ENCODE measurements around the gene TNFSF13. TPM values are rescaled to one million over a fixed set of nuclear protein-coding genes. Genes with fewer than 3 reads are reported as not detected.

Gene TNFSF13
- total RNA-seq, 1 experiment from 2014 or later: not detected

- no peak for DNase-seq (ENCODE audit: low spot score)
Observed at GRCh38 chr17:7574176-7574953, 15.8 kb downstream of the TNFSF13 start.

- no peak for DNase-seq (ENCODE audit: low spot score)
Observed at GRCh38 chr17:7575481-7575883, 16.9 kb downstream of the TNFSF13 start.

- DNase-seq (ENCODE audit: low spot score): no peak
Observed at GRCh38 chr17:7575959-7576358, 17.4 kb downstream of the TNFSF13 start.

GRCh38 chr17:7576432-7576937, 17.9 kb downstream of the TNFSF13 start:
- no peak for DNase-seq (ENCODE audit: low spot score)

- DNase-seq (ENCODE audit: low spot score): no peak
Observed at GRCh38 chr17:7577327-7578199, 19.0 kb downstream of the TNFSF13 start.

GRCh38 chr17:7579001-7579833, 20.7 kb downstream of the TNFSF13 start, which contains the start of gene CD68:
TSS of gene CD68 (plus strand) at chr17:7579638. CDS start at chr17:7579678, 40 bp downstream.
- DNase-seq (ENCODE audit: low spot score): peak; percentile 84

- DNase-seq (ENCODE audit: low spot score): no peak
Observed at GRCh38 chr17:7579834-7580603, 21.5 kb downstream of the TNFSF13 start.

- DNase-seq (ENCODE audit: low spot score): no peak
Observed at GRCh38 chr17:7580604-7581575, 22.3 kb downstream of the TNFSF13 start.

GRCh38 chr17:7582396-7583252, 24.1 kb downstream of the TNFSF13 start:
- no peak for DNase-seq (ENCODE audit: low spot score)

GRCh38 chr17:7583253-7584109, 24.9 kb downstream of the TNFSF13 start, which contains the start of gene MPDU1:
TSS of gene MPDU1 (plus strand) at chr17:7583852. CDS start at chr17:7583863, 11 bp downstream.
- peak; percentile 91 for DNase-seq (ENCODE audit: low spot score)

- DNase-seq (ENCODE audit: low spot score): no peak
Observed at GRCh38 chr17:7586673-7587419, 28.3 kb downstream of the TNFSF13 start.

GRCh38 chr17:7587420-7588151, 29.0 kb downstream of the TNFSF13 start:
- DNase-seq (ENCODE audit: low spot score): no peak

GRCh38 chr17:7588553-7589203, 30.1 kb downstream of the TNFSF13 start:
- no peak for DNase-seq (ENCODE audit: low spot score)

GRCh38 chr17:7589204-7589868, 30.8 kb downstream of the TNFSF13 start:
- no peak for DNase-seq (ENCODE audit: low spot score)
